H1 (cell line): ENCODE measurements around the gene GRIA4.

Source experiments
- EGR1 ChIP-seq: IDR thresholded peaks from 2 replicates; pipeline ENCODE4 v1.6.1; 2011; ENCODE audit warnings: low read depth, low read length, borderline replicate concordance
- EP300 ChIP-seq, 2 experiments: IDR thresholded peaks; 1 replicate in 1 of 2; 2 replicates in 1 of 2; pipeline ENCODE4 v1.6.1; 2011 to 2012; ENCODE audit warnings: low read depth in 2 of 2, low read length in 2 of 2, mild to moderate bottlenecking in 2 of 2, borderline replicate concordance in 1 of 2, inconsistent platforms in 1 of 2, moderate library complexity in 1 of 2
- EZH2 ChIP-seq: fragments of 200-600 bp; sonication (generic); IDR thresholded peaks from 2 replicates; pipeline ENCODE4 v1.7.1; 2012; ENCODE audit warnings: low read depth, mild to moderate bottlenecking, moderate library complexity, low read length, inconsistent platforms; ENCODE audit not compliant: severe bottlenecking
- FOSL1 ChIP-seq: IDR thresholded peaks from 2 replicates; pipeline ENCODE4 v1.6.1; 2011; ENCODE audit warnings: mild to moderate bottlenecking, low read depth, low read length, moderate library complexity; ENCODE audit not compliant: insufficient read depth
- POLR2A ChIP-seq, 2 experiments: IDR thresholded peaks; 1 replicate in 1 of 2; 2 replicates in 1 of 2; pipeline ENCODE4 v1.6.1; 2011; ENCODE audit warnings: low read depth in 2 of 2, low read length in 2 of 2, mild to moderate bottlenecking in 2 of 2; ENCODE audit errors: control extremely low read depth in 1 of 2
- POLR2AphosphoS5 ChIP-seq: IDR thresholded peaks from 2 replicates; pipeline ENCODE4 v1.6.1; 2011; ENCODE audit warnings: low read depth, low read length
- RBBP5 ChIP-seq: IDR thresholded peaks from 2 replicates; pipeline ENCODE4 v1.7.1; 2012; ENCODE audit warnings: low read depth, mild to moderate bottlenecking, inconsistent platforms, low read length, moderate library complexity, borderline replicate concordance
- SAP30 ChIP-seq: fragments of 300-600 bp; sonication (generic); IDR thresholded peaks from 2 replicates; pipeline ENCODE4 v1.7.1; 2012; ENCODE audit warnings: low read length, moderate library complexity, mild to moderate bottlenecking, inconsistent platforms; ENCODE audit not compliant: insufficient read depth, insufficient replicate concordance
- SUZ12 ChIP-seq: fragments of 200-600 bp; sonication (generic); IDR thresholded peaks from 2 replicates; pipeline ENCODE4 v1.6.1; 2012; ENCODE audit warnings: mild to moderate bottlenecking, inconsistent platforms, low read length, moderate library complexity, mixed read lengths
- TF ChIP-seq, protein P1 (sequence below): IDR thresholded peaks from 2 replicates; pipeline ENCODE4 v1.6.1; 2012; ENCODE audit warnings: inconsistent platforms
- TF ChIP-seq, protein P2 (sequence below), 3 experiments: IDR thresholded peaks; 1 replicate in 2 of 3; 2 replicates in 1 of 3; pipeline versions ENCODE4 v1.5.1 to v1.6.1; 2011; ENCODE audit warnings: low read length in 3 of 3, mild to moderate bottlenecking in 3 of 3, inconsistent platforms in 2 of 3, low read depth in 1 of 3, moderate library complexity in 1 of 3; ENCODE audit not compliant: insufficient read depth in 1 of 3; ENCODE audit errors: control extremely low read depth in 1 of 3

DNA sequence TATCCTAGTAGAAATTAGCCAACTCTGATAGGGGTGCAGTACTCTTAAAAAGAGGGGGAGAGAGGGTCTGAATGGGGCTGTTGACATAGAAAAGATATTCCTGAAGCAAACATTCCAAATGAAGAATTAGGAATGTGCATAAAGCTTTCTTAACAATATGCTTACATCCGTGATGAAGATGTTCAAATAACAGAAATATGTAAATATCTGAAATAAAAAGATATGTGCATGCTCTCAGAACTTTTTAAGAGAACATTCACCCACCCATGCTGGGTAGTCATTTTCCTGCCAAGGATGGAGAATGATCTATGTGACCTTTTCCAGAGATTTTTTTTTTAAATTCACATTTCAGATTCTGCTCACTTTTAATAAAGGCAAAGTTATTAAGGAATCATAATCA lies 80.6 kb downstream of the GRIA4 start:
- TF ChIP-seq, protein P1, sequence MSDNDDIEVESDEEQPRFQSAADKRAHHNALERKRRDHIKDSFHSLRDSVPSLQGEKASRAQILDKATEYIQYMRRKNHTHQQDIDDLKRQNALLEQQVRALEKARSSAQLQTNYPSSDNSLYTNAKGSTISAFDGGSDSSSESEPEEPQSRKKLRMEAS, result no peak
- TF ChIP-seq EP300 (IDR thresholded peaks at IDR 0.05; ENCODE audit: borderline replicate concordance in 1 of 2, low read depth in 2 of 2, low read length in 2 of 2) (no peak), SAP30 (no peak), EZH2 (no peak), FOSL1 (no peak), POLR2AphosphoS5 (no peak), RBBP5 (no peak), EGR1 (no peak), POLR2A (IDR thresholded peaks at IDR 0.05; ENCODE audit: control extremely low read depth in 1 of 2, low read depth in 2 of 2, low read length in 2 of 2) (no peak), SUZ12 (no peak)
- TF ChIP-seq, protein P2, sequence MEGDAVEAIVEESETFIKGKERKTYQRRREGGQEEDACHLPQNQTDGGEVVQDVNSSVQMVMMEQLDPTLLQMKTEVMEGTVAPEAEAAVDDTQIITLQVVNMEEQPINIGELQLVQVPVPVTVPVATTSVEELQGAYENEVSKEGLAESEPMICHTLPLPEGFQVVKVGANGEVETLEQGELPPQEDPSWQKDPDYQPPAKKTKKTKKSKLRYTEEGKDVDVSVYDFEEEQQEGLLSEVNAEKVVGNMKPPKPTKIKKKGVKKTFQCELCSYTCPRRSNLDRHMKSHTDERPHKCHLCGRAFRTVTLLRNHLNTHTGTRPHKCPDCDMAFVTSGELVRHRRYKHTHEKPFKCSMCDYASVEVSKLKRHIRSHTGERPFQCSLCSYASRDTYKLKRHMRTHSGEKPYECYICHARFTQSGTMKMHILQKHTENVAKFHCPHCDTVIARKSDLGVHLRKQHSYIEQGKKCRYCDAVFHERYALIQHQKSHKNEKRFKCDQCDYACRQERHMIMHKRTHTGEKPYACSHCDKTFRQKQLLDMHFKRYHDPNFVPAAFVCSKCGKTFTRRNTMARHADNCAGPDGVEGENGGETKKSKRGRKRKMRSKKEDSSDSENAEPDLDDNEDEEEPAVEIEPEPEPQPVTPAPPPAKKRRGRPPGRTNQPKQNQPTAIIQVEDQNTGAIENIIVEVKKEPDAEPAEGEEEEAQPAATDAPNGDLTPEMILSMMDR (IDR thresholded peaks at IDR 0.05; ENCODE audit: control extremely low read depth in 1 of 3, insufficient read depth in 1 of 3, low read depth in 1 of 3, low read length in 3 of 3), result no peak
